Stimulated activated CD8-positive, alpha-beta memory T cell treated with anti-CD3 and anti-CD28 coated beads, Interleukin-4, amount 100 ng/mL, for 1 hour (primary cell): Measurements from ENCODE around the gene ABHD17B.

Experiments
- DNase-seq, 2 donors: peaks; one replicate each; pipeline ENCODE4 v3.0.0-alpha.2; 2020; ENCODE audit warnings: low read depth in 2 of 2, low spot score in 1 of 2

ABHD17B gene

GRCh38 chr9:71821405-71821804 lies 89.6 kb downstream of the ABHD17B start:
- DNase-seq: no peak

- DNase-seq: no peak
Measured at GRCh38 chr9:71820403-71820921, 90.5 kb downstream of the ABHD17B start.

- peak in 1 of 2 donors; percentile 25 for DNase-seq
Measured at GRCh38 chr9:71819115-71819739, 91.8 kb downstream of the ABHD17B start.

- DNase-seq: no peak
Measured at GRCh38 chr9:71816916-71817451, 94.0 kb downstream of the ABHD17B start.
